PFSK-1 (cell line): ENCODE data around the gene SETBP1.

Experiments used
- FOXP2 ChIP-seq: optimal IDR thresholded peaks from 2 replicates; pipeline ENCODE3; 2011; ENCODE audit warnings: borderline replicate concordance, control low read depth, inconsistent platforms; ENCODE audit not compliant: insufficient read depth; ENCODE audit errors: extremely low read length, extremely low read depth
- POLR2AphosphoS5 ChIP-seq: IDR thresholded peaks from 2 replicates; pipeline ENCODE4 v1.6.1; 2012; ENCODE audit warnings: low read depth, mild to moderate bottlenecking, control low read depth, low read length, moderate library complexity
- SIN3A ChIP-seq: IDR thresholded peaks from 2 replicates; pipeline ENCODE4 v1.6.1; 2012; ENCODE audit warnings: mild to moderate bottlenecking, low read length, moderate library complexity, borderline replicate concordance; ENCODE audit not compliant: insufficient read depth
- TAF1 ChIP-seq: IDR thresholded peaks from 2 replicates; pipeline ENCODE4 v1.6.1; 2012; ENCODE audit warnings: low read length, control low read depth, borderline replicate concordance; ENCODE audit not compliant: insufficient read depth
- TF ChIP-seq, protein P1 (sequence below), 2 experiments: IDR thresholded peaks; 2 replicates each; pipeline versions ENCODE4 v1.6.1 to v1.8.0; 2011 to 2012; ENCODE audit warnings: low read depth in 2 of 2, low read length in 2 of 2, control low read depth in 1 of 2, inconsistent platforms in 1 of 2, mild to moderate bottlenecking in 1 of 2, moderate library complexity in 1 of 2; ENCODE audit not compliant: insufficient read depth in 1 of 2

SETBP1 gene

GRCh38 chr18:44740000-44740399, 59.3 kb downstream of the SETBP1 start:
- TF ChIP-seq POLR2AphosphoS5: no peak
- TF ChIP-seq, protein P1, sequence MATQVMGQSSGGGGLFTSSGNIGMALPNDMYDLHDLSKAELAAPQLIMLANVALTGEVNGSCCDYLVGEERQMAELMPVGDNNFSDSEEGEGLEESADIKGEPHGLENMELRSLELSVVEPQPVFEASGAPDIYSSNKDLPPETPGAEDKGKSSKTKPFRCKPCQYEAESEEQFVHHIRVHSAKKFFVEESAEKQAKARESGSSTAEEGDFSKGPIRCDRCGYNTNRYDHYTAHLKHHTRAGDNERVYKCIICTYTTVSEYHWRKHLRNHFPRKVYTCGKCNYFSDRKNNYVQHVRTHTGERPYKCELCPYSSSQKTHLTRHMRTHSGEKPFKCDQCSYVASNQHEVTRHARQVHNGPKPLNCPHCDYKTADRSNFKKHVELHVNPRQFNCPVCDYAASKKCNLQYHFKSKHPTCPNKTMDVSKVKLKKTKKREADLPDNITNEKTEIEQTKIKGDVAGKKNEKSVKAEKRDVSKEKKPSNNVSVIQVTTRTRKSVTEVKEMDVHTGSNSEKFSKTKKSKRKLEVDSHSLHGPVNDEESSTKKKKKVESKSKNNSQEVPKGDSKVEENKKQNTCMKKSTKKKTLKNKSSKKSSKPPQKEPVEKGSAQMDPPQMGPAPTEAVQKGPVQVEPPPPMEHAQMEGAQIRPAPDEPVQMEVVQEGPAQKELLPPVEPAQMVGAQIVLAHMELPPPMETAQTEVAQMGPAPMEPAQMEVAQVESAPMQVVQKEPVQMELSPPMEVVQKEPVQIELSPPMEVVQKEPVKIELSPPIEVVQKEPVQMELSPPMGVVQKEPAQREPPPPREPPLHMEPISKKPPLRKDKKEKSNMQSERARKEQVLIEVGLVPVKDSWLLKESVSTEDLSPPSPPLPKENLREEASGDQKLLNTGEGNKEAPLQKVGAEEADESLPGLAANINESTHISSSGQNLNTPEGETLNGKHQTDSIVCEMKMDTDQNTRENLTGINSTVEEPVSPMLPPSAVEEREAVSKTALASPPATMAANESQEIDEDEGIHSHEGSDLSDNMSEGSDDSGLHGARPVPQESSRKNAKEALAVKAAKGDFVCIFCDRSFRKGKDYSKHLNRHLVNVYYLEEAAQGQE (IDR thresholded peaks at IDR 0.05; ENCODE audit: insufficient read depth in 1 of 2, low read depth in 2 of 2, low read length in 2 of 2): no peak
- TF ChIP-seq TAF1: no peak
- TF ChIP-seq SIN3A: no peak
- no peak for TF ChIP-seq FOXP2

DNA sequence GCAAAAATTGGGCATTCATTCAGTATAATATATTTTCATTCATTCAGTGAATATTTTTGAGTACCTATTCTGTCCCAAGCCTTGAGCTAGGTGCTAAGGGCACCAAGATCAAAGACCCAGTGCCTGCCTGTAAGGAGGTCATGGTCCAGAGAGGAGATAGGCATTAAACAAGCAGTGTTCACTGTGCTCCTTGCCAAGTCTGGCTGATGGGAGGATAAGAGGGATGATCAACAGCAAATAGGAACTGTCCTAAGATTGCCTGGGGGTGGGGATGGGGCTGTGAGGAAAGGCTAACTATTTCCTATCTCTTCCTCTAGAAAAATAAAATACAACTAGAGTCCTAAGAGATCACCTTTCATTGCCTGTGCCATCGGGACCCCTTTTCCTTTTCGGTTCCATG, 60.4 kb downstream of the SETBP1 start:
- TF ChIP-seq TAF1 (no peak), FOXP2 (no peak), POLR2AphosphoS5 (no peak), SIN3A (no peak)
- TF ChIP-seq, protein P1 (IDR thresholded peaks at IDR 0.05; ENCODE audit: insufficient read depth in 1 of 2, low read depth in 2 of 2, low read length in 2 of 2): no peak

GRCh38 chr18:44741511-44741910, 60.8 kb downstream of the SETBP1 start:
- no peak for TF ChIP-seq FOXP2
- TF ChIP-seq SIN3A: no peak
- TF ChIP-seq, protein P1 (IDR thresholded peaks at IDR 0.05; ENCODE audit: insufficient read depth in 1 of 2, low read depth in 2 of 2, low read length in 2 of 2): no peak
- no peak for TF ChIP-seq TAF1
- TF ChIP-seq POLR2AphosphoS5: no peak

DNA sequence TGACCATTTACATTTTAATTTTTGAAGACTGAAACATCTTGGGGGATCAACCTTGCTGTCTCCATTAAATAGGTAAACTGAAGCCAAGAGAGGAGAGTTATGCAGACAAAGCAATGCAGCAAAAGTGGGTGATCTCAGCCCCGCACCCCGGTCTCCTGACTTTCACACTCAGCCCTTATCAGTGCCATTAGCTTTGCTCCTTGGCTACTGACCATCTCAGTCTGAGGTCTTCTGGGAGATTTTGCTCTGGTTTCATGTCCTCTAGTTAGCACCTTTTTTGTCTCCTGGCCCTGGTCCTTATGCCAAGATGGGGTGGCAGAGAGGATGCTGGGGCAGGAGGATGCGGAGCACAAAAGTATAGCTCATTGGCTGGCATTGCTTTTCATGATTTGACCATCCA, 61.4 kb downstream of the SETBP1 start:
- TF ChIP-seq SIN3A (no peak), TAF1 (no peak), POLR2AphosphoS5 (no peak), FOXP2 (no peak)
- TF ChIP-seq, protein P1 (IDR thresholded peaks at IDR 0.05; ENCODE audit: insufficient read depth in 1 of 2, low read depth in 2 of 2, low read length in 2 of 2): no peak

DNA sequence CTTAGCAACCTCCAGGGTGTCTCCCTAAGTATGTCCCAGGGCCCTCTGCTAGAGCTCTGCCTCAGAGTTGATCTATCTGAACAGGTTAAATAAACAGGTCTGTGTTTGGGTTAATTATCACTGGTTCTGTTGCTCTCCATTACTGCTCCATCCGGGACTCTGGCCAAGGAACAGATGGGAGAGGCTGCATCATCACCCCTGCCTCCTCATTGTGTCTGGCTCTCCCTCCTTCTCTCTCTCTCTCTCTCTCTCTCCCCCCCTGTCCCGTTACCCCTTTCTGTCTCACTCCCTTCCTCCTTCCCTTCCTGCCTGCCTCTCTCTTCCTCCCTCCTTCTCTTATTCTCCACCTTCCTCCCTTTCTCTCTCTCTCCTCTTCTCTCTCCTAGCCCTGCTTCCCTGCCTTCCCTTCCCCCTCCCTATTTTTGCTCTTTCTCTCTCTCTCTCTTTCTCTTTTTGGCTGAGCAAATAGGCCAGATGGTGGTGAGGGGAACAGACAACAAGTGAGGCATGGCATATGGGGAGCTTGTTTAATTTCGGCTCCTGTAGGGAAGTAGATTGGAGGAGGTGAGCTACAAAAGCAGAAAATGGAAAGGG, 62.1 kb downstream of the SETBP1 start:
- TF ChIP-seq, protein P1 (IDR thresholded peaks at IDR 0.05; ENCODE audit: insufficient read depth in 1 of 2, low read depth in 2 of 2, low read length in 2 of 2): peak in 1 of 2 experiments; percentile 64; a peak in 1 of 4 replicates
- TF ChIP-seq SIN3A (peak; percentile 73; the same call in 1 of the 2 replicates), TAF1 (peak; percentile 44; the same call in 1 of the 2 replicates), POLR2AphosphoS5 (no peak), FOXP2 (no peak)
